PFSK-1 (cell line): ENCODE measurements around the gene ARHGEF12.

ENCODE experiments used
- FOXP2 ChIP-seq: optimal IDR thresholded peaks from 2 replicates; pipeline ENCODE3; 2011; ENCODE audit warnings: borderline replicate concordance, control low read depth, inconsistent platforms; ENCODE audit not compliant: insufficient read depth; ENCODE audit errors: extremely low read length, extremely low read depth
- POLR2AphosphoS5 ChIP-seq: IDR thresholded peaks from 2 replicates; pipeline ENCODE4 v1.6.1; 2012; ENCODE audit warnings: low read depth, mild to moderate bottlenecking, control low read depth, low read length, moderate library complexity
- SIN3A ChIP-seq: IDR thresholded peaks from 2 replicates; pipeline ENCODE4 v1.6.1; 2012; ENCODE audit warnings: mild to moderate bottlenecking, low read length, moderate library complexity, borderline replicate concordance; ENCODE audit not compliant: insufficient read depth
- TAF1 ChIP-seq: IDR thresholded peaks from 2 replicates; pipeline ENCODE4 v1.6.1; 2012; ENCODE audit warnings: low read length, control low read depth, borderline replicate concordance; ENCODE audit not compliant: insufficient read depth
- TF ChIP-seq, protein P1 (sequence below), 2 experiments: IDR thresholded peaks; 2 replicates each; pipeline versions ENCODE4 v1.6.1 to v1.8.0; 2011 to 2012; ENCODE audit warnings: low read depth in 2 of 2, low read length in 2 of 2, control low read depth in 1 of 2, inconsistent platforms in 1 of 2, mild to moderate bottlenecking in 1 of 2, moderate library complexity in 1 of 2; ENCODE audit not compliant: insufficient read depth in 1 of 2

Gene ARHGEF12

DNA sequence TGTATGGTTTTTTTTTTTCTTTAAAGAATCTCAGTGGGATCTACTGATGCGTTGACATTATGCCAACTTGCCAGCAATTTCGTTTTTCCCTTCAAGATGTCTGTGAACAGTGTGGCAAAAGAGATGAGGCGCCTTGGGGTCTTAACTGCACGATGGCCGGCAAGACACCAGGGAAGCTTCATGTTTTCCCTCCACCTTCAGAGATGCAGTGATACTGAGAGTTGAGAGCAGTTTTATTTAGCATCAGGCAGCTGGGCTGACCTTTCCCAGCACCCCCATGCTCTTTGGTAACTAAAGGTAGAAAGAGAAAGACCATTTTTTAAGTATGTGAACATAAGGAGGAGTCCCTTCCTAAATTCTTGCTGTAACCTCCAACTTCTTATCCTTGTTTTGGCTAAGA is 163.6 kb downstream of the ARHGEF12 start:
- TF ChIP-seq, protein P1, sequence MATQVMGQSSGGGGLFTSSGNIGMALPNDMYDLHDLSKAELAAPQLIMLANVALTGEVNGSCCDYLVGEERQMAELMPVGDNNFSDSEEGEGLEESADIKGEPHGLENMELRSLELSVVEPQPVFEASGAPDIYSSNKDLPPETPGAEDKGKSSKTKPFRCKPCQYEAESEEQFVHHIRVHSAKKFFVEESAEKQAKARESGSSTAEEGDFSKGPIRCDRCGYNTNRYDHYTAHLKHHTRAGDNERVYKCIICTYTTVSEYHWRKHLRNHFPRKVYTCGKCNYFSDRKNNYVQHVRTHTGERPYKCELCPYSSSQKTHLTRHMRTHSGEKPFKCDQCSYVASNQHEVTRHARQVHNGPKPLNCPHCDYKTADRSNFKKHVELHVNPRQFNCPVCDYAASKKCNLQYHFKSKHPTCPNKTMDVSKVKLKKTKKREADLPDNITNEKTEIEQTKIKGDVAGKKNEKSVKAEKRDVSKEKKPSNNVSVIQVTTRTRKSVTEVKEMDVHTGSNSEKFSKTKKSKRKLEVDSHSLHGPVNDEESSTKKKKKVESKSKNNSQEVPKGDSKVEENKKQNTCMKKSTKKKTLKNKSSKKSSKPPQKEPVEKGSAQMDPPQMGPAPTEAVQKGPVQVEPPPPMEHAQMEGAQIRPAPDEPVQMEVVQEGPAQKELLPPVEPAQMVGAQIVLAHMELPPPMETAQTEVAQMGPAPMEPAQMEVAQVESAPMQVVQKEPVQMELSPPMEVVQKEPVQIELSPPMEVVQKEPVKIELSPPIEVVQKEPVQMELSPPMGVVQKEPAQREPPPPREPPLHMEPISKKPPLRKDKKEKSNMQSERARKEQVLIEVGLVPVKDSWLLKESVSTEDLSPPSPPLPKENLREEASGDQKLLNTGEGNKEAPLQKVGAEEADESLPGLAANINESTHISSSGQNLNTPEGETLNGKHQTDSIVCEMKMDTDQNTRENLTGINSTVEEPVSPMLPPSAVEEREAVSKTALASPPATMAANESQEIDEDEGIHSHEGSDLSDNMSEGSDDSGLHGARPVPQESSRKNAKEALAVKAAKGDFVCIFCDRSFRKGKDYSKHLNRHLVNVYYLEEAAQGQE (IDR thresholded peaks at IDR 0.05; ENCODE audit: insufficient read depth in 1 of 2, low read depth in 2 of 2, low read length in 2 of 2), result no peak
- TF ChIP-seq POLR2AphosphoS5, result no peak
- TF ChIP-seq TAF1, result no peak
- no peak for TF ChIP-seq SIN3A
- no peak for TF ChIP-seq FOXP2

DNA sequence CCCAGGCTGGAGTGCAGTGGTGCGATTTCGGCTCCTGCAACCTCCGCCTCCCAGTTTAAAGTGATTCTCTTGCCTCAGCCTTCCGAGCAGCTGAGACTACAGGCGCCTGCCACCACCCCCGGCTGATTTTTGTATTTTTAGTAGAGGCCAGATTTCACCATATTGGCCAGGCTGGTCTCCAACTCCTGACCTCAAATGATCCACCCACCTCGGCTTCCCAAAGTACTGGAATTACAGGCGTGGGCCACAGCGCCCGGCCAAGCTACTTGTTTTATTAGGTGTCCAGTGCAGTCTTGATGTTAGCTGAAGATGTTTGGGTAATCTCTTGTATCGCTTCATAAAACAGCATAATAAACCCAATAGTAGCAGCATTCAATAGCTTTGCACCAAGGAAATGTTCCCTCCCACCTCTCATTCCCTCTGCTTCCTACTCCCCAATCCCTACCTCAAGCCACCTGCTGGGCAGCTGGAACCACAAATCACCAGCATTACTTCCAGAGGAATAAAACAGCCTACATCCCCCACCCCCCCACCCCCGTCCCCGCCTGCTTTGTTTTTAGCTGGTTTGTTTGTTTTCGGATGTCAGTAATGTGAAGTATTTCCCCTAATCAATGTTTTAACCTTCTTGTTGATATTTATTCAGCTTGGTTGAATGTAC is 164.3 kb downstream of the ARHGEF12 start:
- TF ChIP-seq FOXP2 (no peak), TAF1 (no peak), SIN3A (no peak), POLR2AphosphoS5 (no peak)
- TF ChIP-seq, protein P1 (IDR thresholded peaks at IDR 0.05; ENCODE audit: insufficient read depth in 1 of 2, low read depth in 2 of 2, low read length in 2 of 2), result no peak

DNA sequence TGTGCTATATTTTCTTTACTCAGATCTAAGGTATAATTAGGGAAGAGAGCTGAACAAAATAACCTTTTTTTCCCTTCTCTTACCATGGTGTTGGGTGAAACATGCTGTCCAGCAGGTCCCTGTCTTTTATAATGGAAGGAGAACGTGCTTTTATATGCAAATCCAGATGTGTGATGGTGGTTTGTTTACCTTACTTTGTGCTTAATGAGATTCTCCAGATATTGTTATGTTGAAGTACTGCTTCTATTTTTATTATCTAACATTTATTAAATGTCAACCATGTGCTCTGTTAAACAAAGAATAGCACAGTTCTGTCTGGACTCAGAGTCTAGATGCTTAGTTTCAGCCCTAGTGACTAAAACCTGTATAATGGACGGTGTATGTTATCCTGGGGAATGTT is 165.2 kb downstream of the ARHGEF12 start:
- TF ChIP-seq, protein P1 (IDR thresholded peaks at IDR 0.05; ENCODE audit: insufficient read depth in 1 of 2, low read depth in 2 of 2, low read length in 2 of 2), result no peak
- no peak for TF ChIP-seq TAF1
- no peak for TF ChIP-seq SIN3A
- no peak for TF ChIP-seq POLR2AphosphoS5
- no peak for TF ChIP-seq FOXP2

DNA sequence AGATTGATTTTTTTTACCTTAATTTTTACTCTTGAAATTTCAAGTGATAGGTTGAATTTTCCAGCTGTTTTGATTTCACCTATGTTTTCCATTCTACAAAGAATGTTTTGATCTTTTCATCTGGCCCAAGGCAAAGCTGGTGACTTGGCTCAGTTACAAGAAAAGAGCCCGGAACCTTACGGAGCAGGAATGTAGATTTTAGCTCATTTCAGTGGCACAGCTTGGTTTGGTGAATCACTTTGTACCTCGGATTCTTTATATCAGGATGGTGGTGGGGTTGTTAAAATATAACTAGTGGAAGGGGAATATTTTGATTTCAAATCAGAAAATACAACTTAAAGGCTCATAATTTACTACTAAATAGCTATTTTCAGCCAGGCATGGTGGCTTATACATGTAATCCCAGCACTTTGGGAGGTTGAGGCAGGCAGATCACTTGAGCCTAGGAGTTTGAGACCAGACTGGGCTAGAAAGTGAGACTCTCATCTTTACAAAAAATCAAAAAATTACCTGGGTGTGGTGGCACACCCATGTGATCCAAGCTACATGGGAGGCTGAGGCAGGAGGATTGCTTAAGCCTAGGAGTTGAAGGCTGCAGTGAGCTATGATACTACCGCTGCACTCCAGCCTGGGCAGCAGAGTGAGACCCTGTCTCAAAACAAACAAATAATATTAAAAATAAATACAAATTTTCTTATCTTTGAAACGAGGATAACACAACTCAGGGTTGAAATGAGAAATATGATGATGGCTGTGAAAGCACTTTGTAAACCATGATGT is 166.0 kb downstream of the ARHGEF12 start:
- no peak for TF ChIP-seq TAF1
- no peak for TF ChIP-seq FOXP2
- TF ChIP-seq SIN3A, result no peak
- TF ChIP-seq, protein P1 (IDR thresholded peaks at IDR 0.05; ENCODE audit: insufficient read depth in 1 of 2, low read depth in 2 of 2, low read length in 2 of 2), result no peak
- no peak for TF ChIP-seq POLR2AphosphoS5
